Right lobe of liver (tissue), 6 donors: Measurements from ENCODE around the gene ARVCF. TPM values are rescaled to one million over a fixed set of nuclear protein-coding genes. Genes with fewer than 3 reads are reported as not detected.

Source experiments
- ATAC-seq, 4 donors: fragments of 200-7000 bp; cut with Tn5 transposase; one replicate each; pipeline ENCODE4 v1.9.1; 2020; ENCODE audit warnings: mild to moderate bottlenecking in 4 of 4, moderate library complexity in 4 of 4
- DNase-seq, 3 donors: peaks; one replicate each; pipeline ENCODE4 v3.0.0-alpha.2; 2020
- H3K27ac ChIP-seq, 3 donors: fragments of 200-600 bp; one replicate each; pipeline ENCODE4 v1.8.0; 2022
- H3K27me3 ChIP-seq, 2 donors: fragments of 200-600 bp; one replicate each; pipeline ENCODE4 v1.8.0; 2022
- H3K36me3 ChIP-seq, 4 donors: fragments of 200-600 bp; sonication (generic) in 1 of 4; one replicate each; pipeline versions ENCODE4 v1.5.1 to v1.8.0; 2017 to 2022; ENCODE audit warnings: control low read depth in 1 of 4
- H3K4me1 ChIP-seq, 4 donors: fragments of 200-600 bp; sonication (generic) in 1 of 4; one replicate each; pipeline versions ENCODE4 v1.5.1 to v1.8.0; 2017 to 2022; ENCODE audit warnings: control low read depth in 1 of 4
- H3K4me3 ChIP-seq, 3 donors: fragments of 200-600 bp; one replicate each; pipeline ENCODE4 v1.8.0; 2022
- H3K9me3 ChIP-seq, 4 donors: fragments of 200-600 bp; sonication (generic) in 1 of 4; one replicate each; pipeline versions ENCODE4 v1.5.1 to v1.8.0; 2017 to 2022; ENCODE audit warnings: control low read depth in 1 of 4
- POLR2A ChIP-seq: fragments of 450-650 bp; IDR thresholded peaks from one replicate; pipeline ENCODE4 v1.6.1; 2017; ENCODE audit warnings: antibody characterized with exemption, mild to moderate bottlenecking
- WGBS: methylation state at CpG from one replicate; pipeline ENCODE4 v1.1.6; 2018; ENCODE audit warnings: low coverage, low lambda C conversion rate; ENCODE audit not compliant: insufficient coverage; ENCODE audit errors: missing lambda C conversion rate; 5-methylcytosine and 5-hydroxymethylcytosine counted together
- intact Hi-C, 2 donors: fragments of 100-400 bp; cut with DNase I; formaldehyde crosslinking; loops; one replicate each; pipeline versions ENCODE4 v1.11.2 to v1.14.1; 2022
- total RNA-seq, 6 experiments: library from RNA; depleted of rRNA in 2 of 6; stranded (reverse); fragments of >200 nt in 2 of 6; fragmentation: NEBNext Ultra II Directional in 3 of 6; extraction: Animal tissue kit (Norgen Biotek cat#: 25700) in 3 of 6; gene quantifications; one replicate each; pipeline versions ENCODE4 v1.1.0 to v1.2.4, GENCODE V29; 2016 to 2023
- TF ChIP-seq, protein P1 (sequence below), 4 donors: fragments of 200-600 bp in 3 of 4; fragments of 450-650 bp in 1 of 4; IDR thresholded peaks; one replicate each; pipeline versions ENCODE4 v1.5.1 to v1.8.0; 2016 to 2022; ENCODE audit warnings: antibody characterized with exemption in 4 of 4, mild to moderate bottlenecking in 2 of 4
- donor health status: DM: no; HTN: yes; CAD: no.
- donor health status: DM: no; HTN: no; CAD: no.
- donor health status: DM: no; HTN: no; CAD: no.
- donor health status: DM: no; HTN: yes; CAD: no.
- donor health status: DM: no; HTN: yes; CAD: no.

ARVCF gene
- total RNA-seq, 6 experiments from 2014 or later: 11.5 to 40.9 (median 20.7) TPM

DNA sequence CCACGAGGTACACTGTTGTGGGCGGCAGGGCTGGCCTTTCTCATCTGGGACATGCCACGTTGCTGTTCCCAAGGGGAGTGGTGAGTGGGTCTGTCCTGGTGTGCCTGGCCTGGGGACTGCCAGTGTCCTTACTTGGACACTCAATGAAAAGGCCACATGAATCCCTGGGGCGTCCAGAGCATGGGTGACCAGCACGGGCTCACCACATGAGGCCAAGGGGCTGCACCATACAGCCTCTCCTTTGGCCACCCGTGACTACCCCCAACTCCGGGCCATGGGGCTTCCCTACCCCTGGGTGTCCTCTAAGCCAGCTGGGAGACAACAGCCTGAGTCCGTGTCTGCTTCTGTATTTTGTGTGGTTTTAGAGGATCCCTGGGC, 54.8 kb downstream of the ARVCF start:
- TF ChIP-seq POLR2A: no peak
- TF ChIP-seq, protein P1, sequence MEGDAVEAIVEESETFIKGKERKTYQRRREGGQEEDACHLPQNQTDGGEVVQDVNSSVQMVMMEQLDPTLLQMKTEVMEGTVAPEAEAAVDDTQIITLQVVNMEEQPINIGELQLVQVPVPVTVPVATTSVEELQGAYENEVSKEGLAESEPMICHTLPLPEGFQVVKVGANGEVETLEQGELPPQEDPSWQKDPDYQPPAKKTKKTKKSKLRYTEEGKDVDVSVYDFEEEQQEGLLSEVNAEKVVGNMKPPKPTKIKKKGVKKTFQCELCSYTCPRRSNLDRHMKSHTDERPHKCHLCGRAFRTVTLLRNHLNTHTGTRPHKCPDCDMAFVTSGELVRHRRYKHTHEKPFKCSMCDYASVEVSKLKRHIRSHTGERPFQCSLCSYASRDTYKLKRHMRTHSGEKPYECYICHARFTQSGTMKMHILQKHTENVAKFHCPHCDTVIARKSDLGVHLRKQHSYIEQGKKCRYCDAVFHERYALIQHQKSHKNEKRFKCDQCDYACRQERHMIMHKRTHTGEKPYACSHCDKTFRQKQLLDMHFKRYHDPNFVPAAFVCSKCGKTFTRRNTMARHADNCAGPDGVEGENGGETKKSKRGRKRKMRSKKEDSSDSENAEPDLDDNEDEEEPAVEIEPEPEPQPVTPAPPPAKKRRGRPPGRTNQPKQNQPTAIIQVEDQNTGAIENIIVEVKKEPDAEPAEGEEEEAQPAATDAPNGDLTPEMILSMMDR (IDR thresholded peaks at IDR 0.05): no peak
- Histone ChIP-seq H3K27ac (peak overlapping the region; percentile 54 to 97 (median 75)), H3K4me1 (peaks cover 3 to 44% (median 24%) of the 10 kb centered on the region in 4 donors), H3K27me3 (no peaks in the 10 kb centered on the region), H3K4me3 (no peak overlapping the region), H3K9me3 (no peaks in the 10 kb centered on the region), H3K36me3 (peaks cover 0 to 14% (median 2%) of the 10 kb centered on the region in 4 donors)
- no CpG with 5 or more reads among the region's 8 CpGs for WGBS
- DNase-seq: peak in 1 of 3 donors; percentile 54
- no peak for ATAC-seq
- intact Hi-C loops: loop anchor here in 1 of 2 donors (10.0 kb wide), 1 partner anchor 133 kb away; no protein-coding TSS in a partner anchor

DNA sequence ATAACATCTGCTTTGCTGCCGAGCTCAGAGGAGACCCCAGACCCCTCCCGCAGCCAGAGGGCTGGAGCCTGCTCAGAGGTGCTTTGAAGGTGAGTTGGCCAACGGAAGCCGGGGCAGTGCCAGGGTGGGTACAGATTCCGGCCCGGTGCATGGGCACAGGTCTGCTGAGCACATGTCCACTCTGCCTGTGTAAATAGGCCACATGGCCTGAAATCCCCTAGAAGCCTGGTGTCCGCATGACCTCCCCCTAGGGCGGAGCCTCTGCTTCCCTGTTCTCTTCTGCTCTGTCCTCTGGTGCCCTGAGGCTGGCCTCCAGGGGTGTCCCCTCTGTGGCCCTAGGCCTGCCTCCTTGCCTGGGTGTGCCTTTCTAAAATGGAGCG, 55.4 kb downstream of the ARVCF start:
- Histone ChIP-seq H3K27me3 (no peaks in the 10 kb centered on the region), H3K9me3 (no peaks in the 10 kb centered on the region), H3K4me1 (peaks cover 3 to 44% (median 24%) of the 10 kb centered on the region in 4 donors), H3K36me3 (peaks cover 0 to 8% (median 0%) of the 10 kb centered on the region in 4 donors), H3K4me3 (no peak overlapping the region), H3K27ac (peak overlapping the region; percentile 85 to 97 (median 89))
- intact Hi-C loops: loop anchor here in 1 of 2 donors (10.0 kb wide), 1 partner anchor 134 kb away; no protein-coding TSS in a partner anchor
- WGBS: 11% methylated on average over 3 of the region's 9 CpGs
- DNase-seq (peak; percentile 79 to 94 (median 92)), ATAC-seq (peak; percentile 46 to 70 (median 56))
- TF ChIP-seq, protein P1 (IDR thresholded peaks at IDR 0.05): no peak
- peak; percentile 27 for TF ChIP-seq POLR2A

DNA sequence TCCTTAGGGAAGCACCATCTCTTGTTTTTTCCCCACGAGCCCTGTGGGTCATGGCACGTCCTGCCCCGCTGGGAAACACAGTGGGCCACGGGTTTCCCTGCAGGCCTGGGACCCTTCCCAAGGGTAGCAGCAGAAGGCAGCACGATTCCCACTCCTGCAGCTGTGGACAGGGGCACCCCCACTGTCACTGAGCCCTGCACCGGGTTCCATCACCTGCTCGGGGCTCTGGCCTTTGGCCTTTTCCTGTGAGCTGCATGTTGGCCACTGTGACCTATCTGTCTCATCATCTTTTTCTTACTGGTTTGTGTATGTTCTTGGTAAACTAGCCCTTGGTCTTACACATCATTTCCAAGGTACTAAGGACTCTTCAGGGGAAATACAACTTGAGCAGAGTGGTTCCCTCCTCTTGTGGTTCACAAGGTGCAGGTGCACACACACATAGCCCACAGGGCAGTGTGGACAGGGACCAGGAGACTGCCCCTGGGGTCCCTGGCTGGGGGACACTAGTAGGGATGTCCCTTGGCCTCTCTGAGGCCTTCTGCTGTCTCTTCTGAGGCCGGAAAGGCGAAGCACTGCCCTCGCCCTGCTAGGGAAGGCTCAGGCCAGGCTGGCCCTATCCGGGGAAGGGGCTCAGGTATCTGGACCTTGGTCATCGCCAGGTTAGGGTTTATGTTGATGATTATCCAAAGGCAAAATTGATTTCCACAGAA, 56.0 kb downstream of the ARVCF start:
- ATAC-seq (no peak), DNase-seq (peak in 2 of 3 donors; percentile 31 to 58)
- H3K27me3 ChIP-seq: no peaks in the 10 kb centered on the region
- peaks cover 0 to 8% (median 0%) of the 10 kb centered on the region in 4 donors for H3K36me3 ChIP-seq
- intact Hi-C loops: loop anchor here in 1 of 2 donors (10.0 kb wide), 1 partner anchor 134 kb away; no protein-coding TSS in a partner anchor
- peak overlapping the region; percentile 85 to 97 (median 89) for H3K27ac ChIP-seq
- H3K4me1 ChIP-seq: peaks cover 3 to 44% (median 24%) of the 10 kb centered on the region in 4 donors
- H3K9me3 ChIP-seq: no peaks in the 10 kb centered on the region
- 34% methylated on average over 7 of the region's 12 CpGs for WGBS
- no peak overlapping the region for H3K4me3 ChIP-seq
- TF ChIP-seq POLR2A: no peak
- TF ChIP-seq, protein P1 (IDR thresholded peaks at IDR 0.05): no peak

DNA sequence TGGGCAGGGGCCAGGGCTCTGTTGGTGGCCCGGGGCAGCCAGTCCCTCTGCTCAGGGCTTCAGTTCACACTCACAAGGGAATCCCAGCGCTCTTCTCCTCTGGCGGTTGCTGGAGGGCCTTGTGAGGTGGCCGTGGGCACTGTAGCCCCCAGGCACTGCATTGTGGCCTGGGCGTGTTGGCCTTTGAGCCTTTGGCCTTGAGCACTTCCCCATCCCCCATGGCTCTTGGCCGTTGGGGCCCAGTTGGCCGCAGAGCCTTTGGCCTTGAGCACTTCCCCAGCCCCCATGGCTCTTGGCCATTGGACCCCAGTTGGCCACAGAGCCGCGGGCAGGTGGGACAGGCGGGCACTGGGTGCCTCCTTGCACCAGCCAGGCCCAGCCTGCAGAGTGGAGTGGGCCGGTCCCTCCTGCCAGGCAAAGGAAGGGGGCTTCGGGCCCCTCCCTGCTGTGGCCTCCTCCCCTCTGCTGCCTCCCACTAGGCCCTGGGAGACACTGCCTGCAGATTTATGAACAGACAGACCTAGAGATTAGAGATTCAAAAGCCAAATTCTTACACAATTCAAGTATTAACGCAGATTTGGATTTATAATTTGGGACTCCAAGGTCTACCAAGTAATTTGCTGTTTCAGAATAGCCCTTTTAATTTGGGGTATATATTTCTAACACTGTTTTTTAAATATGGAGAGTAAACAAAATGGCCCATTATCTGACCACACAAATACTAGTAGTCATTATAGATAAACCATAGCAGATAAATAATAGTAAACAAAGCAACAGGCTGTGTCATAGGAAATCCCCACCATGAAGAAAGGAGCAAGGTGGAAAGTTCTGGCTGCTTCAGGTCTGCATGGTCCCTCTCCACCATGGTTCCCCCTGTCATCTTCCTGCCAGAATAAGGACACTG, 56.8 kb downstream of the ARVCF start:
- TF ChIP-seq, protein P1 (IDR thresholded peaks at IDR 0.05): peak in 1 of 4 donors; percentile 3
- TF ChIP-seq POLR2A: peak; percentile 62
- H3K9me3 ChIP-seq: no peaks in the 10 kb centered on the region
- H3K27me3 ChIP-seq: no peaks in the 10 kb centered on the region
- DNase-seq: peak in 1 of 3 donors; percentile 39
- peak overlapping the region; percentile 85 to 97 (median 89) for H3K27ac ChIP-seq
- WGBS: 7% methylated on average over 4 of the region's 13 CpGs
- H3K4me3 ChIP-seq: peak overlapping the region in 2 of 3 donors; percentile 4 to 55
- peak in 3 of 4 donors; percentile 1 to 38 (median 10) for ATAC-seq
- intact Hi-C loops: loop anchor here in 1 of 2 donors (10.0 kb wide), 1 partner anchor 135 kb away; no protein-coding TSS in a partner anchor
- peaks cover 3 to 43% (median 24%) of the 10 kb centered on the region in 4 donors for H3K4me1 ChIP-seq
- H3K36me3 ChIP-seq: peaks cover 0 to 6% (median 0%) of the 10 kb centered on the region in 4 donors
